Stimulated activated naive CD8-positive, alpha-beta T cell treated with anti-CD3 and anti-CD28 coated beads, Interleukin-15, amount 100 ng/mL, for 72 hours (primary cell): Measurements from ENCODE around the gene CACNA1S.

Source experiments
- ATAC-seq: fragments of 150-1000 bp; cut with Tn5 transposase; 2 replicates; pipeline ENCODE4 v1.10.0; 2021; ENCODE audit warnings: mild to moderate bottlenecking, moderate library complexity
- DNase-seq, 2 donors: peaks; one replicate each; pipeline ENCODE4 v3.0.0; 2021 to 2022
- H3K27ac Mint-ChIP-seq, 2 donors: one replicate each; pipeline ENCODE4 v1.8.0; 2022; ENCODE audit warnings: mild to moderate bottlenecking in 2 of 2, mixed read lengths in 2 of 2, moderate library complexity in 2 of 2
- H3K27me3 Mint-ChIP-seq: one replicate; pipeline ENCODE4 v1.8.0; 2022; ENCODE audit warnings: mixed read lengths
- H3K4me1 Mint-ChIP-seq: one replicate; pipeline ENCODE4 v1.8.0; 2022; ENCODE audit warnings: mild to moderate bottlenecking, mixed read lengths
- H3K4me3 Mint-ChIP-seq, 2 donors: one replicate each; pipeline ENCODE4 v1.8.0; 2022; ENCODE audit warnings: mild to moderate bottlenecking in 2 of 2, mixed read lengths in 2 of 2, moderate library complexity in 1 of 2
- H3K9me3 Mint-ChIP-seq, 2 donors: one replicate each; pipeline ENCODE4 v1.8.0; 2022; ENCODE audit warnings: mixed read lengths in 2 of 2

The CACNA1S gene

DNA sequence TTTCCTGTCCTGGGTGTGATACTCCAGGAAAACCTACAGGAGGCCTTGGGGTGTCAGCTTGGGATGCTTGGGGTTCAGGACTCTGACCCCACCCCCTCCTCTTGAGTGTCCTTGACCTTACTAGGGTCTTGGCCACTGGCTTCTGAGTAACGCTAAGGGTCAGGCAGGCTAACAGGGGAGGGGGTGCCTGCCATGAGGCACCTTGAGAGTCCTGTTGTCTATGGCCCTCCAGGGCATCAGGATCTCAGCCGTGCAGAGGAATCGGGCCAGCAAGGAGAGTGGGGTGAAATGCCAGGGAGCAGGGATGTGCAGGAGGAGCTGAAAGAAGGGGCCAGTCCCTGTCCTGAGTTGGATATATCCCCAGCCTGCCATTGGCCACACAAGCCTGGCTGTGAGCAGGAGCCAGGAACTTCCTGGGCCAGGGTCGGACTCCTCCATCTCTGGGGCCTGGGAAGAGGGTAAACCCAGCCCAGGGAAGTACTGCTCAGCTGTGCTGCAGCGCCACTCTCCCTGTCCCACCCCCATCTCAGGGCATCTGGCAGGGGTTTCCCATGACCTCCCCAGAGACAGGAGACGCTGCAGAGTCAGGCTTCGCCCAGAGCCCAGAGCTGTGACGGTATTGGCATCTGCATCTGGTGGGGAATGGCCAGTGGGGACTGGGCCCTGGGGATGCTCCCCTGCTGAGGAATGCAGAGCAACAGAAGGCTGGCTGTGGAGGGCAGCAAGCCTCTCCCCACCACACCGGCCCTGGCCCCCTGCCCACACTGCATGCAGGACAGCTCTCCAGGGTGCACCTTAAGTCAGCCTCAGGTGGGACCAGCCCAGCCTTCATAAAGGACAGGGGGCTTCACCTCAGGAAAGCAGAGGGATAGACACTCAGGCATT is 95.0 kb downstream of the CACNA1S start:
- Mint-ChIP-seq H3K27ac (peak overlapping the region; percentile 98 to 100), H3K4me3 (peak overlapping the region; percentile 82 to 96), H3K9me3 (no peaks in the 10 kb centered on the region), H3K27me3 (no peaks in the 10 kb centered on the region), H3K4me1 (peaks cover 97% of the 10 kb centered on the region)
- ATAC-seq (no peak), DNase-seq (no peak)

DNA sequence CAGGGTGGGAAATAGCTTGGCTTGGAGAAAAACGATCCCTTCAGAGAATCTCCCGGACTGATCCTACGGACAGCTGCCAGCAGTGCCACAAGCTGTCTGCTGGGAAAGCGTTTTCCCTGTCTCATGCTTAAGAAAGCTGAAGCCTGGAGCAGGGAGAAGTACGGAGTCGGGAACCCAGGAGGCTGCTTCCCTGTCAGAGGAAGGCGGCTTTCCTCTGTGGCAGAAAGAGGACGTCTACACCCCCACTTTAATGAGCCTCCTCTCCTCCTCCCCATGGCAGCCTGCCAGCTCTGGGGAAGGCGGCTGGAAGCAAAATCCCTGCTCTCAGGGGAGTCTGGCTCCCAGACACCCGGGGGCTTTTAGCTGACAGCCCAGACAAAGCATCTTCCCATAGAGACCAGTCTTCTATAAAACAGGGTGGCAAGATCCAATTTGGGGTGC is 96.0 kb downstream of the CACNA1S start:
- H3K27me3 Mint-ChIP-seq, result no peaks in the 10 kb centered on the region
- peak overlapping the region; percentile 56 to 71 for H3K4me3 Mint-ChIP-seq
- ATAC-seq, result no peak
- H3K27ac Mint-ChIP-seq, result peak overlapping the region; percentile 77 to 98
- no peak for DNase-seq
- no peaks in the 10 kb centered on the region for H3K9me3 Mint-ChIP-seq
- H3K4me1 Mint-ChIP-seq, result peaks cover 98% of the 10 kb centered on the region

DNA sequence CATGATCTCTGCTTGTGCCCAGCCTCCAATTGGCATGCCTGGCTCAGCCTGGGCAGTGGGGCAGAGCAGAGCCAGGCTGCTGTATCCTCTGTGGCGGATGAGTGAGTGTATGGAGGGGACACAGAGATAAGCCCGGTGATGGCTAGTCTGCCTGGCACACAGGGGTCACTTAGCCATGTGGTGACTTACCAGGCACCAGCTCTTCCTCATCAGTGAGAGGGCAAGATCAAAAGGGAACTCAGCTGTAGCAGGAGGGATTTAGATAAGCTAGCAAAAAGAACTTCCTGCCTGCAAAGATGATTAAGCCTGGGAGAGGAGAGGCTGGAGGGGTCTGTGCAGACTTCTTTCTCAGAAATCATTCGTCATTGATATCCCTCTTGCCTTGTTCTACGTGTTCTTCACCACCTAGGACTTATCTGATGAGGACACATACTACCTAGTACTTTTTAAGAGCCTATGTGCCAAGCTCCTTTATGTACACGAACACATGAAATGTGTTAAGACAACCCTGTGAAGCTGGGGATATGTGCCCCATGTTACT is 96.6 kb downstream of the CACNA1S start:
- H3K4me3 Mint-ChIP-seq, result peak overlapping the region; percentile 56 to 71
- H3K27ac Mint-ChIP-seq, result peak overlapping the region; percentile 75 to 98
- no peaks in the 10 kb centered on the region for H3K27me3 Mint-ChIP-seq
- peaks cover 96% of the 10 kb centered on the region for H3K4me1 Mint-ChIP-seq
- H3K9me3 Mint-ChIP-seq, result no peaks in the 10 kb centered on the region
- peak; percentile 22 for ATAC-seq
- peak in 1 of 2 donors; percentile 23 for DNase-seq

DNA sequence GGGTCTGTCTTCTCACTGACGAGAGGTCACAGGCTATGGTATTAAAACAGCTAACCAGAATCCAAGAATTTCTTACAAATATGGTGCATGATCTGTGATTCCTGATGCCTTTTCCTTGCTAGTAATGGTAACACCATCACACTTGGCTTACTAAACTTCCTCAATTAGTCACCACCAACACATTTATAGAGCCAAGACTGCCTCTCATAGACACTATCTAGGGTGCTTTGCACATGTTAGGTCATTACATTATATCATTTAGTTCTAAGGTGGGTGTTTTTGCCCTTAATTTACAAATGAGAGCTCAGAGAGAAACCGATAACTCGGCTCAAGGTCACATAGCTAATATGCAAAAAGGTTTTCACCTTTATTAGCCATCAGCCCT is 97.4 kb downstream of the CACNA1S start:
- Mint-ChIP-seq H3K4me3 (peak overlapping the region in 1 of 2 donors; percentile 6), H3K4me1 (peaks cover 88% of the 10 kb centered on the region), H3K27me3 (no peaks in the 10 kb centered on the region), H3K27ac (peak overlapping the region in 1 of 2 donors; percentile 50), H3K9me3 (no peaks in the 10 kb centered on the region)
- ATAC-seq, result no peak
- DNase-seq, result no peak

DNA sequence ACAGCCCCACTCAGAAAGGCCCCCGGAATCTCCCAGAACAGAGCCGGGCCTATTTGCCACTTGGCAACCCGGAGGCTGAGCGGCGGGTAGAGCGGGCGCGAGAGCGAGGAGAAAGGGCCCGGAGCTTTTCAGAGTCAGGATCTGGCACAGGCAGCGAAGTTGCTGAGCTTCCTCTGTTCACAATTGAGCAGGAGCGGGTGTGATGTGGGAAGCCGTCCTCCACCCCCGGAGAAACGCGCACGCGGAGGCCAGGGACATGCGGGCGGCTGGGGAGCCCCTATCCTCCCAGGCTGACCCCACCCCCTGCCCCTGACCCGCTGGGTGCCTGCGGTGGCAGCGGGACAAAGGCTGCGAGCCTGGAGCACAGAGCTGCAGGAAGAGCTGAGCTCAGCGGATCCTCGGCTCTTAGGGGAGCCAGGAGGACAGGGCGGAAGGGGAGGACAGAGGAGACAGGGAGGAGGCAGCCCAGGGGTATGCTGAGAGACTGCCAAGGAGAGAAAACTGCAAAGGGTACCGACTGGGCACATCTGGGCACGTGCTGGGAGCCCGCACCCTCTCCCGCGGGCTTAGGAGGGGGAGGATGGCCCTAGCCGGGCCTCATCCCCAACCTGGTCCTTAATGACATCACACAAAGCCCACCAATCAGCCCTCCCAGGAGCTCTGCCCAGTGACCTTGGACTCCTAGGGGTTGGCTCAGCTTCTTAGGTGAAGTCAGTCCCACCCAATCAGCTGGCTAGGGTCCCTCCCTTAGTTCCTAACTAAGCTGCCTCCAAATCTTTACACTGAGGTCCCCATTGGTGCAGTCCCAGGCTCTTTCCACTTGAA is 98.0 kb downstream of the CACNA1S start:
- H3K27ac Mint-ChIP-seq, result peak overlapping the region in 1 of 2 donors; percentile 50
- peaks cover 88% of the 10 kb centered on the region for H3K4me1 Mint-ChIP-seq
- ATAC-seq, result no peak
- H3K9me3 Mint-ChIP-seq, result no peaks in the 10 kb centered on the region
- no peak for DNase-seq
- H3K4me3 Mint-ChIP-seq, result peak overlapping the region in 1 of 2 donors; percentile 72
- no peaks in the 10 kb centered on the region for H3K27me3 Mint-ChIP-seq

DNA sequence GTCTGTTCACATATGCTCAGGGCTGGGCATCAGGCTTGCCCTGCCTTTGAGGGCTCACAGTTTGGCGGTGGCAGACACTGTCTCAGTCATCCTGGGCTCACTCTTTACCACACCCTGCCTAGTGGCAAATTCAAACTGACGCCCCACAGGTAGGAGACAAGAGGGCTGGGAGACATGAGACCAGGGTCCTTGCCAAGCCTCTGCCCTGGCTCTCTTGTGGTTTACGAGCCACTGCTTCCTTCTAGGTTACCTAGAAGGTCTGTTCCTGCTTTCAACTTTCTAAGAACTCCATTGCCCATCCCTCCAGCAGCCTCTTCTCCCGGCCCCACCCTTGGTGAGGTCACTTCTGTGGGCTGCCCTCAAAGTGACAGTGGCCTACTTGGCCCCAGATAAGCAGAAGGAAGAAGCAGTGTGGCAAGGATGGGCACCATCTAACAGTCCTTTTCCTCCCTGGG is 99.2 kb downstream of the CACNA1S start:
- ATAC-seq, result peak; percentile 72
- Mint-ChIP-seq H3K27ac (peak overlapping the region; percentile 75 to 82), H3K4me1 (peaks cover 82% of the 10 kb centered on the region), H3K27me3 (no peaks in the 10 kb centered on the region), H3K4me3 (peak overlapping the region; percentile 32 to 72), H3K9me3 (no peaks in the 10 kb centered on the region)
- DNase-seq, result peak in 1 of 2 donors; percentile 32

DNA sequence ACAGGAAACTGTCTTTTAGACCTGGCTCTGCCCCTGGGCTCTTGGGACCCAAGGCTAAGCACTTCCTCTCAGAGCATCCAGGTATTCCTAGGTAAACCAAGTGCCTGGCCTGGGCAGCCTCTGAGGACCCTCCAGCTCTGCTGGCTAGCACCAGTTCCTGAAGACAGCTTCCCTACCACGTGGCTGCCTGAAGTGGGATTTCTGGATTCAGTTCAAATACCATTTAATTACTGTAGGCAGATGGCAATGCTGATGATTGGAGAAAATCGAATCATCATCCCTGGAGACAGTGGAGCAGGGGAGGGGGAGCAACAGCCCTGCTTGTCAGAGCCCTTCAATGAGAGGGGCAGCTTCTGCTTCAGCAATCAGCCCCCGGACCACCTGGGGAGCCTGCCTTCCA is 100.6 kb downstream of the CACNA1S start:
- Mint-ChIP-seq H3K27ac (peak overlapping the region in 1 of 2 donors; percentile 35), H3K4me1 (peaks cover 68% of the 10 kb centered on the region), H3K9me3 (no peaks in the 10 kb centered on the region), H3K27me3 (no peaks in the 10 kb centered on the region), H3K4me3 (no peak overlapping the region)
- DNase-seq, result no peak
- no peak for ATAC-seq

DNA sequence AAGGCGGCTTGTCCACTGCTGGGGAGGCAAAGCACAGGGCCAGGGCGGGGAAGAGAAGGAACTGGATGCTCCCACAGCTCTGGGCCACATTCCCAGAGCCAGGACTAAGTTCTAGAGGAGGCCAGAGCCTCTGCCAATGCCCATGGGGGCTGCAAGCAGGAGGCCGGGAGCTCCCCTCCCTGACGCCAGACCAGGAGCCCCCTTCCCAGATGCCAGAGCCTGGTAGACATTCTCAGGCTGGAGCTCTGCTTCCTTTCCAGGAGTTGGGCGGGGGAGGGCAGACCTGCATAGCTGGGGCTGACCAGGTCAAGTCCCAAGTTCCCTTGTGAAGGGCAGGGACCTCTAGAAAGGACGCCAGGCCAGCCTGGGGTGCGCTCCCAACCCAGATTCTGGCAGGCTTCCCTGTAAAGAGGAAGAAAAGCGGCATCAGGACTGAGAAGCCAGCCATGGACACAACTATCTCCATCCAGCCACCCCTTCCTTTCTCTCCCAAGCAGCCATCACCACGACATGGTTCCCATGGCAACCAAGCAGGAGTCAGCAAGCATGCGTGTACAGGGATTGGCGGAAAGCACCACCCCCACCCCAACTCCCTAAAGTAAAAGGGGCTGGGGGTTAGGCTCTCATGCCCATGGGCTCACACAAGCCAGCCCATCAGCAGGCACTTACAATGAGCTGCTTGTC is 102.1 kb downstream of the CACNA1S start:
- no peaks in the 10 kb centered on the region for H3K9me3 Mint-ChIP-seq
- H3K4me1 Mint-ChIP-seq, result peaks cover 52% of the 10 kb centered on the region
- ATAC-seq (no peak), DNase-seq (no peak)
- H3K27ac Mint-ChIP-seq, result no peak overlapping the region
- no peaks in the 10 kb centered on the region for H3K27me3 Mint-ChIP-seq
- no peak overlapping the region for H3K4me3 Mint-ChIP-seq

DNA sequence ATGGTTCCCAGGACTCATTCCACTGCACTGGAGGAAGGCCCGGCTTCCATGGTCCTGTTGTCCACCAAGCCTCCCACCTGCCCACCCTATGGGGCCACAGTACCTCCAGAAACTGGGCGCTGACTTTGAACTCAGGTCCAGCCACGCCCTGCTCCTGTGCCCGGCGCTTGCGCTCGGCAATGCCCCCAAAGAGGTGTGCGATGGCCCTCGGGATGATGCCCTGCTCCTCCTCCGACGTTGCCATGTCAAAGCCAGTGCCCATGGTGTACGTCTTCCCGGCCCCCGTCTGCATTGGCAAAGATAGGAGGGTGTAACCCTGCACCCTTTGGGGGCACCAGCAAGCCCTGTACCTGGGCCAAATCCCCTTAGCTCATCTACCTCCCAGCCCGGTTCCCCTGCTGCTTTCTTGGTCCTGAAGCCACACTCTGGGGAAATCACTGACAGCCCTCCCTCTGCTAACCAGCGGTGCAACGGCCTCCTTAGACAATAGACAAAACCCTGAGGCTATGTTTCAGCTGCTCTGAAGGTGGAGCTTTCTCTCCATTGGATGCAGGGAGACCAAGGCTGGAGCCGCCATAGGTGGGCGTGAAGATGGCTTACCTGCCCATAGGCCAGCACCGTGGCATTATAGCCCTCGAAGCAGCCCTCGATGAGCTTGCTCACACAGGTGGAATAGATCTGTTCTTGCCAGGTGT is 103.4 kb downstream of the CACNA1S start:
- H3K27ac Mint-ChIP-seq, result peak overlapping the region; percentile 3 to 14
- no peaks in the 10 kb centered on the region for H3K27me3 Mint-ChIP-seq
- no peak overlapping the region for H3K4me3 Mint-ChIP-seq
- peaks cover 40% of the 10 kb centered on the region for H3K4me1 Mint-ChIP-seq
- DNase-seq (no peak), ATAC-seq (no peak)
- H3K9me3 Mint-ChIP-seq, result no peaks in the 10 kb centered on the region

DNA sequence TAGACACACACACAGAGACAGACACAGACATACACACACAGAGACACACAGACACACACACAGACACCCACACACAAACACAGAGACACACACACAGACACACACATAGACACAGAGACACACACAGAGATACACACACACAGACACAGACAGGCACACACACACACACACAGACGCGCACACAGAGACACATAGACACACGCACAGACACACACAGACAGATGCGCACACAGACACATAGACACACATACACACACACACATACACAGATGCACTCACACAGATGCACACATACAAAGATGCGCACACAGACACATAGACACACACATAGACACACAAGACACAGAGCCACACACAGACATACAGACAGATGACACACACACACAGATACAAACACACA is 104.7 kb downstream of the CACNA1S start:
- peaks cover 37% of the 10 kb centered on the region for H3K4me1 Mint-ChIP-seq
- H3K9me3 Mint-ChIP-seq, result no peaks in the 10 kb centered on the region
- ATAC-seq (no peak), DNase-seq (no peak)
- no peaks in the 10 kb centered on the region for H3K27me3 Mint-ChIP-seq
- no peak overlapping the region for H3K27ac Mint-ChIP-seq
- no peak overlapping the region for H3K4me3 Mint-ChIP-seq

DNA sequence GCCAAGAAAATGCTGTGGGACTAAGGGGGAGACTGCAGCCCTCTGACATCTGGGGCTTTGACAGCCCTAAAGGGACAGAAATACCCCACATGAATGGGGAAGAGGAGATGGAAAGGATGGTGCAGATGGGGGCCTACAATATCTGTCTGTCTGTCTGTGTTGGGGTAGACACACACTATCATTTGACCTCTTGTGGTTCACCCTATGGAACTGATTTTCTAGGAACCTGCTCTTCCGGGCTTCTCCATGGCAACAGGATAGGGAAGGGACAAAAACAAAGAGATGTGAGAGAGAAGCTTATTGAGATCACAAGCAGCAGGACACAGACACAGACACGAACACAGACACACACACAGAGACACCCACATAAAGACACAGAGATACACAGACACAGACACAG is 105.8 kb downstream of the CACNA1S start:
- H3K4me3 Mint-ChIP-seq, result no peak overlapping the region
- no peak for DNase-seq
- no peak overlapping the region for H3K27ac Mint-ChIP-seq

DNA sequence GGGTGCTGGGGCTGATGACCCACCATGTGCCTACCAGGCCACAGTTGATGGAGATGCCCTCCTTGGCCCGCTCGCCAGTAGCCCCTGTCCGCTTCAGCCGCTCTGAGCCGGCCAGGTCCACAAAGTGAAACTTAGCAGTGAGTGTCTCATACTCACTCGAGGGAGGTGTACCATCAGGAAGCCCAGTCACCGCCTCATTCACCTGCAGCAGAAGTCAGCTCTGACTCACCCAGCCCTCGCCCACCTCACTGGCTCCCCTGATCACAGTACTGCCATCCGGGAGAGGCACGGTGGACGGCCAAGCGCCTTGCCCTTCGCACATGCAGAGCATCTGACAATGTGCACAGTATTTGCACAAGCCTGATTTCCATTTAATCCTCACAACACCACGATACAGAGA is 107.5 kb downstream of the CACNA1S start:
- no peaks in the 10 kb centered on the region for H3K27me3 Mint-ChIP-seq

More for the DNA sequence above, 105.8 kb downstream of the CACNA1S start:
- no peaks in the 10 kb centered on the region for H3K9me3 Mint-ChIP-seq
- no peaks in the 10 kb centered on the region for H3K27me3 Mint-ChIP-seq
- no peak for ATAC-seq
- peaks cover 26% of the 10 kb centered on the region for H3K4me1 Mint-ChIP-seq

DNA sequence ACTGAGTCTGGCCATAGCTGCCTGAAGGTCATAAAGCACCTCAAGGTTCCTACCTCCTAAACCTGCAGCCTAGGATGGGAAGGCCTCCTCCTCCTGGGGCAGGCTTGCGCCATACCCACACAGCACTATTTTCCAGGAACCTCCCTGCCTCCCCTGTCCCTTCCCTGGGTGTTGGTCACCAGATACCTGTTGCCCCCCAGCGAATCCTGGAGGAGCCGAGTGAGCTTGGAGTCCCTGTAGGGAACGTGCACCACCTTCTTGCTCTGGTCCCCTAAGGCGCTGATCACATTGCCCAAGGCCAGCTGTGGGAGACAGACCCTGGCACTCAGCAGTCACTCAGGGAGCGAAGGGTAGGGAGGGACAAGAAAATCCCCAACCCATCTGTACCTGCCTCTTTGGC is 108.1 kb downstream of the CACNA1S start:
- DNase-seq (no peak), ATAC-seq (no peak)
- Mint-ChIP-seq H3K4me1 (peaks cover 15% of the 10 kb centered on the region), H3K27ac (no peak overlapping the region), H3K9me3 (no peaks in the 10 kb centered on the region), H3K4me3 (no peak overlapping the region), H3K27me3 (no peaks in the 10 kb centered on the region)

More for the DNA sequence above, 107.5 kb downstream of the CACNA1S start:
- no peak overlapping the region for H3K27ac Mint-ChIP-seq
- no peak for ATAC-seq
- DNase-seq, result no peak
- no peaks in the 10 kb centered on the region for H3K9me3 Mint-ChIP-seq
- H3K4me1 Mint-ChIP-seq, result peaks cover 21% of the 10 kb centered on the region
- no peak overlapping the region for H3K4me3 Mint-ChIP-seq

DNA sequence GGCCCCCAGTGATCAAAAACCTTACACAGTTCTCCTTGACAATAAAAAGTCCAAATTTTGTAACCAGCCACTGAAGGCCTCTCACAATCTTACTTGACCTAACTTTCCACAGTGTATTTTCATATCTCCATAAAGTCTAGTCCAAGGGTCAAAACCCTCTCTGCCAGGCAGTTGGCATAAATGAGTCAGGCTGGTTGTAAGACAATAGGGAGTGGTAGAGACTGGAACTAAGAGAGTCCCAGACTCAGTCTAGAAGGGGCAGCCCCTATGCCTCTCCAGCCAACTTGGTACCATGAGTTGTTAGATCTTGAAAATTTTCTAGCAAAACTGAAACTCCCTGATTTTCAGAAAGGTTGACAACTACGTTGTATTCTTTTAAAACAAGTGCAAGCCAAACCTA is 109.7 kb downstream of the CACNA1S start:
- Mint-ChIP-seq H3K9me3 (no peaks in the 10 kb centered on the region), H3K27me3 (no peaks in the 10 kb centered on the region), H3K4me1 (peaks cover 10% of the 10 kb centered on the region), H3K27ac (peak overlapping the region; percentile 23 to 74), H3K4me3 (no peak overlapping the region)
- DNase-seq (no peak), ATAC-seq (peak; percentile 81)

DNA sequence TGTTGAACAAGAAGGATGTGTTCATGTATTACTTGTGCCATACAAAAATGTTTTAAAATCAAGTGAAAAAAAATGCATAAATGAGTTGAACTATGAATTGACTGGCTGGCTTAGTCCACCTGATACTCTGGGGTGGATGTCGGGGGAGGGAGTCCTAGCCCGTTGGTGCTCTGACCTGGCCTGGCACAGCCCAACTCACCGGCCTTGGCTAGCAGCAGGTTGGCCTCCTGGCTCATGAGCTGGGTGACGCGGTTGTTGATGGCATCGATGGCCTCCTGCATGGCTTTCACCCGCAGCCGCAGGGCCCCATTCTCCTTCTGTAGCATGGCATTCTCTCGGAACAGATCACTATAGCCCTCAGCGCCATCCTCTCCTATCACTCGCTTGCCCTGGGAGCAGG is 110.3 kb downstream of the CACNA1S start:
- H3K27ac Mint-ChIP-seq, result no peak overlapping the region
- H3K4me3 Mint-ChIP-seq, result no peak overlapping the region
- no peak for ATAC-seq
- peaks cover 10% of the 10 kb centered on the region for H3K4me1 Mint-ChIP-seq
- no peak for DNase-seq
- H3K9me3 Mint-ChIP-seq, result no peaks in the 10 kb centered on the region
- no peaks in the 10 kb centered on the region for H3K27me3 Mint-ChIP-seq
